GM12891 (cell line): ENCODE data around the gene ECI1.

ENCODE experiments used
- POLR2A ChIP-seq: IDR thresholded peaks from 2 replicates; pipeline ENCODE4 v1.6.1; 2011; ENCODE audit warnings: low read depth, low read length, control low read depth
- POLR2AphosphoS5 ChIP-seq: IDR thresholded peaks from 2 replicates; pipeline ENCODE4 v1.6.1; 2011; ENCODE audit warnings: low read depth, low read length, control low read depth
- TAF1 ChIP-seq: IDR thresholded peaks from 2 replicates; pipeline ENCODE4 v1.6.1; 2011; ENCODE audit warnings: low read depth, low read length, control low read depth

- no peak for TF ChIP-seq POLR2A
- TF ChIP-seq TAF1 = no peak
- TF ChIP-seq POLR2AphosphoS5 = no peak
Observed at GRCh38 chr16:2226245-2226793, 25.1 kb downstream of the ECI1 start.
